ENCODE results near the gene ADGRV1.

- TF ChIP-seq CTCF (IDR thresholded peaks at IDR 0.05) (no peak), EP300 (IDR thresholded peaks at IDR 0.05) (no peak), POLR2A (IDR thresholded peaks at IDR 0.05) (no peak)
These were observed 495.1 kb downstream of the ADGRV1 start for GRCh38 chr5:91053741-91054025.

All from stomach (tissue), 4 donors.